CD8-positive, alpha-beta memory T cell (primary cell): Measurements from ENCODE around the gene EPS8. TPM values are rescaled to one million over a fixed set of nuclear protein-coding genes. Genes with fewer than 3 reads are reported as not detected.
"Not testable (repeated sequence)": the region's sequence is repeated elsewhere in the genome, so short reads cannot be mapped to it uniquely, and the experiment has no call there.

Experiments used
- CTCF ChIA-PET: fragments of 350-600 bp; sonication (Branson Sonifier 250); formaldehyde crosslinking; loops from one replicate; lab custom pipeline; 2021; ENCODE audit warnings: antibody characterized with exemption; lab: Charles Lee
- POLR2A ChIA-PET: fragments of 350-600 bp; sonication (Branson Sonifier 250); formaldehyde crosslinking; loops from one replicate; lab custom pipeline; 2021; ENCODE audit warnings: antibody characterized with exemption; lab: Charles Lee
- DNase-seq, 5 donors: peaks; one replicate each; pipeline versions ENCODE4 v3.0.0 to v3.0.0-alpha.2; 2020 to 2022; ENCODE audit warnings: mixed read lengths in 1 of 5
- H3K27ac ChIP-seq: one replicate; pipeline ENCODE4 v1.7.0; 2013; ENCODE audit warnings: low read depth, mild to moderate bottlenecking, low read length, moderate library complexity
- H3K27me3 ChIP-seq: 2 replicates; pipeline ENCODE4 v1.7.0; 2013; ENCODE audit warnings: low read length, mild to moderate bottlenecking; ENCODE audit not compliant: insufficient read depth, poor library complexity, severe bottlenecking
- H3K36me3 ChIP-seq: 2 replicates; pipeline ENCODE4 v1.7.0; 2013; ENCODE audit warnings: mild to moderate bottlenecking, low read length, moderate library complexity; ENCODE audit not compliant: insufficient read depth
- H3K4me1 ChIP-seq: 2 replicates; pipeline ENCODE4 v1.7.0; 2013; ENCODE audit warnings: mild to moderate bottlenecking, low read length, moderate library complexity; ENCODE audit not compliant: insufficient read depth
- H3K4me3 ChIP-seq: 2 replicates; pipeline ENCODE4 v1.7.0; 2013; ENCODE audit warnings: mild to moderate bottlenecking, low read length
- H3K9me3 ChIP-seq: 2 replicates; pipeline ENCODE4 v1.7.0; 2013; ENCODE audit warnings: mild to moderate bottlenecking, low read length
- H3K27ac Mint-ChIP-seq, 8 donors: one replicate each; pipeline ENCODE4 v1.8.0; 2020 to 2021; ENCODE audit warnings: mixed read lengths in 8 of 8, mild to moderate bottlenecking in 6 of 8, inconsistent platforms in 3 of 8, moderate library complexity in 3 of 8
- H3K27me3 Mint-ChIP-seq, 2 donors: one replicate each; pipeline ENCODE4 v1.8.0; 2020 to 2021; ENCODE audit warnings: mixed read lengths in 2 of 2, mild to moderate bottlenecking in 1 of 2, moderate library complexity in 1 of 2
- H3K36me3 Mint-ChIP-seq, 3 donors: one replicate each; pipeline ENCODE4 v1.8.0; 2020 to 2021; ENCODE audit warnings: mixed read lengths in 3 of 3, inconsistent platforms in 1 of 3, mild to moderate bottlenecking in 1 of 3
- H3K4me1 Mint-ChIP-seq, 3 donors: one replicate each; pipeline ENCODE4 v1.8.0; 2020 to 2021; ENCODE audit warnings: mixed read lengths in 3 of 3, inconsistent platforms in 1 of 3, mild to moderate bottlenecking in 1 of 3
- H3K4me3 Mint-ChIP-seq, 7 donors: one replicate each; pipeline ENCODE4 v1.8.0; 2020 to 2021; ENCODE audit warnings: mixed read lengths in 7 of 7, mild to moderate bottlenecking in 6 of 7, moderate library complexity in 4 of 7, inconsistent platforms in 2 of 7
- H3K9me3 Mint-ChIP-seq, 5 donors: one replicate each; pipeline ENCODE4 v1.8.0; 2020 to 2022; ENCODE audit warnings: mixed read lengths in 5 of 5, mild to moderate bottlenecking in 3 of 5, moderate library complexity in 2 of 5, inconsistent platforms in 1 of 5
- polyA plus RNA-seq: library from polyadenylated mRNA; unstranded; fragments of 300-500 nt; fragmentation: Illumina TruSeq; gene quantifications from one replicate; pipeline ENCODE4 v1.2.3, GENCODE V29; 2021
- total RNA-seq, 2 experiments: library from RNA; stranded (reverse); gene quantifications; one replicate each; pipeline ENCODE4 v1.2.3, GENCODE V29; 2021

Gene EPS8
- total and polyA plus RNA-seq, 3 experiments from 2014 or later, result 0.92 to 2.3 (median 1.1) TPM

GRCh38 chr12:15741870-15742269, 47.3 kb downstream of the EPS8 start:
- H3K27me3 ChIP-seq, H3K36me3 ChIP-seq, CTCF ChIA-PET, POLR2A ChIA-PET, H3K36me3 Mint-ChIP-seq, H3K4me1 ChIP-seq, H3K27ac Mint-ChIP-seq, DNase-seq, H3K4me3 ChIP-seq, H3K4me3 Mint-ChIP-seq, H3K27ac ChIP-seq, H3K4me1 Mint-ChIP-seq, H3K9me3 ChIP-seq: not testable (repeated sequence)
- peaks cover 0 to 15% (median 8%) of the 10 kb centered on the region in 5 donors for H3K9me3 Mint-ChIP-seq
- peaks cover 2 to 12% of the 10 kb centered on the region in 2 donors for H3K27me3 Mint-ChIP-seq

- CTCF ChIA-PET, result no interaction called here
- no peak overlapping the region for H3K27ac Mint-ChIP-seq
- H3K36me3 Mint-ChIP-seq, result peaks cover 0 to 7% (median 0%) of the 10 kb centered on the region in 3 donors
- H3K9me3 Mint-ChIP-seq, result peaks cover 0 to 15% (median 8%) of the 10 kb centered on the region in 5 donors
- Histone ChIP-seq H3K4me1 (no peaks in the 10 kb centered on the region), H3K36me3 (no peaks in the 10 kb centered on the region), H3K4me3 (no peak overlapping the region), H3K27me3 (no peaks in the 10 kb centered on the region), H3K27ac (no peak overlapping the region), H3K9me3 (no peaks in the 10 kb centered on the region)
- peaks cover 2 to 12% of the 10 kb centered on the region in 2 donors for H3K27me3 Mint-ChIP-seq
- POLR2A ChIA-PET, result no interaction called here
- H3K4me3 Mint-ChIP-seq, result no peak overlapping the region
- no peaks in the 10 kb centered on the region for H3K4me1 Mint-ChIP-seq
- no peak for DNase-seq
Measured at GRCh38 chr12:15741082-15741481, 48.1 kb downstream of the EPS8 start.

DNA sequence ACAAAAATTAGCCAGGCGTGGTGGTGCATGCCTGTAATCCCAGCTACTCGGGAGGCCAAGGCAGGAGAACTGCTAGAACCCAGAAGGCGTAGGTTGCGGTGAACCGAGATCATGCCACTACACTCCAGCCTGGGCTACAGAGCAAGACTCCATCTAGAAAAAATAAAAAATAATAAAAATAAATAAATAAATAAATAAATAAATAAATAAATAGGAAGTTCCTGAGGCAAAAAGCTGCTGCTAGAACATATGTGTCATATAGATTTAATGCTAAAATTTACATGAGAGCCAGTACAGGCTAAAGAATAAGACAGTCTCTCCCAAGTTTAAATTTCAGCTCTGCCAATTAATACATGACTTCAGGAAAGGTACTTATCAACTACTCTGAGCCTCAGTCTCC, 48.8 kb downstream of the EPS8 start:
- H3K4me3 Mint-ChIP-seq, H3K4me1 ChIP-seq, H3K27me3 ChIP-seq, H3K36me3 ChIP-seq, CTCF ChIA-PET, DNase-seq, H3K27ac Mint-ChIP-seq, H3K36me3 Mint-ChIP-seq, H3K9me3 ChIP-seq, POLR2A ChIA-PET, H3K4me3 ChIP-seq, H3K27ac ChIP-seq, H3K4me1 Mint-ChIP-seq: not testable (repeated sequence)
- Mint-ChIP-seq H3K27me3 (peaks cover 2 to 12% of the 10 kb centered on the region in 2 donors), H3K9me3 (peaks cover 0 to 15% (median 8%) of the 10 kb centered on the region in 5 donors)

- Histone ChIP-seq H3K27me3 (no peaks in the 10 kb centered on the region), H3K9me3 (no peaks in the 10 kb centered on the region), H3K36me3 (no peaks in the 10 kb centered on the region), H3K4me3 (no peak overlapping the region), H3K4me1 (no peaks in the 10 kb centered on the region), H3K27ac (no peak overlapping the region)
- ChIA-PET CTCF (no interaction called here), POLR2A (no interaction called here)
- Mint-ChIP-seq H3K27me3 (peaks cover 4 to 15% of the 10 kb centered on the region in 2 donors), H3K9me3 (peaks cover 0 to 15% (median 6%) of the 10 kb centered on the region in 5 donors), H3K4me1 (no peaks in the 10 kb centered on the region), H3K27ac (no peak overlapping the region), H3K4me3 (no peak overlapping the region), H3K36me3 (peaks cover 0 to 7% (median 0%) of the 10 kb centered on the region in 3 donors)
- DNase-seq, result no peak
Measured at GRCh38 chr12:15738438-15739015, 50.7 kb downstream of the EPS8 start.

- Histone ChIP-seq H3K36me3 (no peaks in the 10 kb centered on the region), H3K27me3 (no peaks in the 10 kb centered on the region), H3K4me3 (no peak overlapping the region), H3K27ac (no peak overlapping the region), H3K9me3 (no peaks in the 10 kb centered on the region), H3K4me1 (no peaks in the 10 kb centered on the region)
- Mint-ChIP-seq H3K9me3 (peaks cover 0 to 7% (median 0%) of the 10 kb centered on the region in 5 donors), H3K36me3 (no peaks in the 10 kb centered on the region), H3K27ac (no peak overlapping the region), H3K4me3 (no peak overlapping the region), H3K27me3 (peaks cover 4 to 28% of the 10 kb centered on the region in 2 donors), H3K4me1 (no peaks in the 10 kb centered on the region)
- CTCF ChIA-PET, result interaction anchor here (0.7 to 1.5 kb wide), 3 partner anchors 10 to 20 kb away, joined by 3 to 4 read pairs (median 3); no protein-coding TSS in a partner anchor
- POLR2A ChIA-PET, result no interaction called here
- DNase-seq, result no peak
Measured at GRCh38 chr12:15735837-15736615, 53.2 kb downstream of the EPS8 start.

DNA sequence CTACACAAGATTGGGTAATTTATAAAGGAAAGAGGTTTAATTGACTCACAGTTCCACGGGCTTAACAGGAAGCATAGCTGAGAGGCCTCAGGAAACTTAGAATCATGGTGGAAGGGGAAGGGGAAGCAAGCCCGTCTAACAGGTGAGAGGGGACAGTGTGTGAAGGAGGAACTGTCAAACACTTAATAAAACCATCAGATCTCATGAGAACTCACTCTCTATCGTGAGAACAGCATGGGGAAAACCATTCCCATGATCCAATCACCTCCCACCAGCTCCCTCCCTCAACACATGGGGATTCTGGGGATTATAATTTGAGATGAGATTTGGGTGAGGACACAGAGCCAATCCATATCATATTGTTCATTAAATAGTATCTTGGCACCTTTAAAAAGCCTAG, 56.1 kb downstream of the EPS8 start:
- Mint-ChIP-seq H3K4me3 (no peak overlapping the region), H3K4me1 (no peaks in the 10 kb centered on the region), H3K27ac (no peak overlapping the region), H3K27me3 (peaks cover 3 to 30% of the 10 kb centered on the region in 2 donors), H3K36me3 (no peaks in the 10 kb centered on the region), H3K9me3 (no peaks in the 10 kb centered on the region)
- H3K27ac ChIP-seq, result no peak overlapping the region
- ChIA-PET POLR2A (no interaction called here), CTCF (no interaction called here)
- no peaks in the 10 kb centered on the region for H3K4me1 ChIP-seq
- no peak overlapping the region for H3K4me3 ChIP-seq
- no peaks in the 10 kb centered on the region for H3K27me3 ChIP-seq
- H3K36me3 ChIP-seq, result no peaks in the 10 kb centered on the region
- no peaks in the 10 kb centered on the region for H3K9me3 ChIP-seq
- no peak for DNase-seq

GRCh38 chr12:15732341-15733061, 56.7 kb downstream of the EPS8 start:
- Mint-ChIP-seq H3K4me1 (no peaks in the 10 kb centered on the region), H3K27me3 (peaks cover 3 to 33% of the 10 kb centered on the region in 2 donors), H3K4me3 (no peak overlapping the region), H3K36me3 (no peaks in the 10 kb centered on the region), H3K27ac (no peak overlapping the region), H3K9me3 (no peaks in the 10 kb centered on the region)
- no peaks in the 10 kb centered on the region for H3K27me3 ChIP-seq
- no peak overlapping the region for H3K4me3 ChIP-seq
- no peak overlapping the region for H3K27ac ChIP-seq
- no peak for DNase-seq
- ChIA-PET POLR2A (no interaction called here), CTCF (no interaction called here)
- H3K36me3 ChIP-seq, result no peaks in the 10 kb centered on the region
- H3K9me3 ChIP-seq, result no peaks in the 10 kb centered on the region
- H3K4me1 ChIP-seq, result no peaks in the 10 kb centered on the region

DNA sequence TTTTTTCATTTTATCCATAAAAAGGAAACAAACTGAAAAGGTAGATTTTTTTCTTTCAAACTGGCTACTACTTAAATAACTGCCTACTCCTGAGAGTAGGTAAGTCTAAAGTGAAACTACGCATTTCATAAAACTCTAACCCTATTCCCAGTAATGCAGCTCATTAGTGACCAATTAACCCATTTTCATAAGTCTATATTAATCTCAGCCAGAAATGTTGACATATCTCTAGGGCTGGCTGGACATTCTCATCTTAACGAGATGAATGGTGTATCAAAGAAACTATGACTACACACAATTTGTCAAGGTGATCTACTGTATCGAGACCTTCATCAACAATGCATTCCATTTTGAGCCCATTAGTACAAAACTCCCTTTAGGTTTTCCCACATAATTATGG, 57.2 kb downstream of the EPS8 start:
- H3K27me3 Mint-ChIP-seq, result peaks cover 3 to 33% of the 10 kb centered on the region in 2 donors
- no peak overlapping the region for H3K4me3 ChIP-seq
- H3K9me3 Mint-ChIP-seq, result no peaks in the 10 kb centered on the region
- H3K4me1 ChIP-seq, result no peaks in the 10 kb centered on the region
- no peak overlapping the region for H3K4me3 Mint-ChIP-seq
- H3K27ac ChIP-seq, result no peak overlapping the region
- H3K36me3 Mint-ChIP-seq, result no peaks in the 10 kb centered on the region
- no peak overlapping the region for H3K27ac Mint-ChIP-seq
- CTCF ChIA-PET, result no interaction called here
- H3K36me3 ChIP-seq, result no peaks in the 10 kb centered on the region
- no peaks in the 10 kb centered on the region for H3K4me1 Mint-ChIP-seq
- no peaks in the 10 kb centered on the region for H3K27me3 ChIP-seq
- DNase-seq, result no peak
- H3K9me3 ChIP-seq, result no peaks in the 10 kb centered on the region
- POLR2A ChIA-PET, result no interaction called here
